H9 (cell line): ENCODE measurements around the gene TRAP1. TPM values are rescaled to one million over a fixed set of nuclear protein-coding genes. Genes with fewer than 3 reads are reported as not detected.
A peak's percentile ranks its signal among the peaks of the same experiment; 100 is the strongest.

Source experiments
- DNase-seq: peaks from one replicate; pipeline ENCODE4 v3.0.0-alpha.2; 2017
- H2AFZ ChIP-seq: one replicate; pipeline ENCODE4 v1.6.1; 2013; ENCODE audit warnings: mild to moderate bottlenecking, low read length, control low read depth, moderate library complexity
- H2AK5ac ChIP-seq: 2 replicates; pipeline ENCODE4 v1.6.1; 2013; ENCODE audit warnings: low read length, control low read depth, mixed read lengths; ENCODE audit not compliant: insufficient read length
- H2BK120ac ChIP-seq: one replicate; pipeline ENCODE4 v1.6.1; 2013; ENCODE audit warnings: low read depth, mild to moderate bottlenecking, low read length, control low read depth, inconsistent platforms; ENCODE audit not compliant: poor library complexity, severe bottlenecking
- H2BK12ac ChIP-seq: 2 replicates; pipeline ENCODE4 v1.6.1; 2013; ENCODE audit warnings: low read length, control low read depth, mixed read lengths, low read depth; ENCODE audit not compliant: insufficient read length
- H2BK15ac ChIP-seq: 2 replicates; pipeline ENCODE4 v1.6.1; 2013; ENCODE audit warnings: low read depth, low read length, control low read depth
- H2BK20ac ChIP-seq: one replicate; pipeline ENCODE4 v1.6.1; 2013; ENCODE audit warnings: low read depth, mild to moderate bottlenecking, low read length, control low read depth, inconsistent platforms; ENCODE audit not compliant: poor library complexity, severe bottlenecking
- H2BK5ac ChIP-seq: 2 replicates; pipeline ENCODE4 v1.6.1; 2013; ENCODE audit warnings: low read length, control low read depth, mixed read lengths; ENCODE audit not compliant: insufficient read length
- H3K14ac ChIP-seq: 2 replicates; pipeline ENCODE4 v1.6.1; 2013; ENCODE audit warnings: low read length, control low read depth; ENCODE audit not compliant: insufficient read depth
- H3K18ac ChIP-seq: 2 replicates; pipeline ENCODE4 v1.6.1; 2013; ENCODE audit warnings: low read depth, mild to moderate bottlenecking, mixed read lengths, low read length, control low read depth; ENCODE audit not compliant: insufficient read length
- H3K23ac ChIP-seq: 2 replicates; pipeline ENCODE4 v1.6.1; 2013; ENCODE audit warnings: low read length, control low read depth, mixed read lengths, low read depth; ENCODE audit not compliant: insufficient read length
- H3K23me2 ChIP-seq: 2 replicates; pipeline ENCODE4 v1.6.1; 2013; ENCODE audit warnings: low read depth, mild to moderate bottlenecking, mixed read lengths, low read length, control low read depth; ENCODE audit not compliant: insufficient read length, poor library complexity, severe bottlenecking
- H3K27ac ChIP-seq: 2 replicates; pipeline ENCODE4 v1.5.1; 2013; ENCODE audit warnings: low read length, control low read depth, mixed read lengths, low read depth; ENCODE audit not compliant: insufficient read length
- H3K27me3 ChIP-seq: 2 replicates; pipeline ENCODE4 v1.6.1; 2013; ENCODE audit warnings: low read length, control low read depth, inconsistent platforms; ENCODE audit not compliant: insufficient read depth
- H3K4ac ChIP-seq: 2 replicates; pipeline ENCODE4 v1.6.1; 2013; ENCODE audit warnings: low read depth, mild to moderate bottlenecking, control low read depth, inconsistent platforms, low read length, moderate library complexity
- H3K4me1 ChIP-seq: 2 replicates; pipeline ENCODE4 v1.6.1; 2013; ENCODE audit warnings: low read length, control low read depth, inconsistent platforms; ENCODE audit not compliant: insufficient read depth
- H3K4me2 ChIP-seq: 2 replicates; pipeline ENCODE4 v1.6.1; 2013; ENCODE audit warnings: low read length, control low read depth, mixed read lengths; ENCODE audit not compliant: insufficient read length, insufficient read depth
- H3K56ac ChIP-seq: 2 replicates; pipeline ENCODE4 v1.6.1; 2013; ENCODE audit warnings: low read depth, mild to moderate bottlenecking, mixed read lengths, low read length, control low read depth; ENCODE audit not compliant: insufficient read length
- H3K79me1 ChIP-seq: 2 replicates; pipeline ENCODE4 v1.6.1; 2013; ENCODE audit warnings: low read depth, mild to moderate bottlenecking, moderate library complexity, low read length, control low read depth, inconsistent platforms; ENCODE audit not compliant: insufficient read depth, poor library complexity, severe bottlenecking
- H3K79me2 ChIP-seq: 2 replicates; pipeline ENCODE4 v1.6.1; 2013; ENCODE audit warnings: low read length, control low read depth, inconsistent platforms; ENCODE audit not compliant: insufficient read depth
- H3K9ac ChIP-seq: 2 replicates; pipeline ENCODE4 v1.6.1; 2013; ENCODE audit warnings: low read length, control low read depth, mixed read lengths; ENCODE audit not compliant: insufficient read length; ENCODE audit errors: extremely low read depth
- H3K9me3 ChIP-seq: one replicate; pipeline ENCODE4 v1.6.1; 2013; ENCODE audit warnings: low read depth, low read length, inconsistent platforms; ENCODE audit not compliant: control insufficient read depth
- H3T11ph ChIP-seq: one replicate; pipeline ENCODE4 v1.6.1; 2013; ENCODE audit warnings: mild to moderate bottlenecking, low read length, control low read depth, inconsistent platforms
- H4K20me1 ChIP-seq: one replicate; pipeline ENCODE4 v1.6.1; 2013; ENCODE audit not compliant: control insufficient read depth, insufficient read length, insufficient read depth
- H4K5ac ChIP-seq: 2 replicates; pipeline ENCODE4 v1.6.1; 2013; ENCODE audit warnings: low read depth, mild to moderate bottlenecking, mixed read lengths, low read length, control low read depth; ENCODE audit not compliant: insufficient read length
- H4K8ac ChIP-seq: replicated peaks from 2 replicates; pipeline ENCODE4 v1.6.1; 2013; ENCODE audit warnings: low read length, control low read depth, mixed read lengths, low read depth; ENCODE audit not compliant: insufficient read length
- H4K91ac ChIP-seq: 2 replicates; pipeline ENCODE4 v1.6.1; 2013; ENCODE audit warnings: low read depth, mild to moderate bottlenecking, moderate library complexity, mixed read lengths, low read length, control low read depth; ENCODE audit not compliant: insufficient read length
- H3K27ac Mint-ChIP-seq, 3 experiments: 2 replicates in 2 of 3; 3 replicates in 1 of 3; pipeline ENCODE4 v1.8.0; 2020 to 2021; ENCODE audit warnings: mixed read lengths in 3 of 3, mild to moderate bottlenecking in 1 of 3, moderate library complexity in 1 of 3
- H3K27me3 Mint-ChIP-seq: 2 replicates; pipeline ENCODE4 v1.8.0; 2021; ENCODE audit warnings: low read depth, mild to moderate bottlenecking, moderate library complexity, mixed read lengths
- H3K36me3 Mint-ChIP-seq, 3 experiments: 2 replicates in 2 of 3; 3 replicates in 1 of 3; pipeline ENCODE4 v1.8.0; 2020 to 2021; ENCODE audit warnings: low read depth in 3 of 3, mixed read lengths in 3 of 3; ENCODE audit not compliant: insufficient read depth in 1 of 3
- H3K4me1 Mint-ChIP-seq, 2 experiments: 2 replicates each; pipeline ENCODE4 v1.8.0; 2020; ENCODE audit warnings: mixed read lengths in 2 of 2
- H3K4me3 Mint-ChIP-seq, 2 experiments: 2 replicates in 1 of 2; 3 replicates in 1 of 2; pipeline ENCODE4 v1.8.0; 2020 to 2021; ENCODE audit warnings: mild to moderate bottlenecking in 2 of 2, mixed read lengths in 2 of 2, moderate library complexity in 1 of 2
- H3K9me3 Mint-ChIP-seq, 2 experiments: 2 replicates in 1 of 2; 3 replicates in 1 of 2; pipeline ENCODE4 v1.8.0; 2020; ENCODE audit warnings: mild to moderate bottlenecking in 2 of 2, mixed read lengths in 2 of 2, moderate library complexity in 1 of 2
- WGBS: extraction: QIAGEN DNeasy Blood & Tissue Kit; methylation state at CpG from one replicate; pipeline ENCODE4 v1.1.7; 2013; ENCODE audit warnings: missing lambda C conversion rate, low lambda C conversion rate, mixed read lengths; ENCODE audit not compliant: insufficient read length; ENCODE audit errors: extremely low coverage; 5-methylcytosine and 5-hydroxymethylcytosine counted together
- total RNA-seq: library from RNA; stranded (reverse); gene quantifications from 2 replicates; pipeline ENCODE4 v1.2.1, GENCODE V29; 2021
- TF ChIP-seq, protein P1 (sequence below): fragments of 200-600 bp; sonication (generic); conservative IDR thresholded peaks from 3 replicates; pipeline ENCODE4 v1.8.0; 2021; ENCODE audit warnings: antibody characterized with exemption, mild to moderate bottlenecking

Gene TRAP1
- total RNA-seq, 1 experiment from 2014 or later: 211 TPM

GRCh38 chr16:3687792-3688191 is 29.5 kb downstream of the TRAP1 start:
- no CpG with 5 or more reads among the region's 9 CpGs for WGBS
- no peak for DNase-seq
- Histone ChIP-seq H3K79me2 (no peaks in the 10 kb centered on the region), H3K4ac (no peak overlapping the region), H3K4me2 (no peak overlapping the region), H3T11ph (no peak overlapping the region), H4K91ac (no peak overlapping the region), H2BK20ac (no peak overlapping the region), H3K23me2 (no peaks in the 10 kb centered on the region), H2AFZ (no peak overlapping the region), H4K8ac (no peak overlapping the region), H2BK12ac (no peak overlapping the region), H2BK15ac (no peak overlapping the region), H3K14ac (no peak overlapping the region), H3K23ac (no peak overlapping the region), H4K20me1 (no peaks in the 10 kb centered on the region), H3K27me3 (no peaks in the 10 kb centered on the region), H2BK120ac (no peak overlapping the region), H3K4me1 (no peaks in the 10 kb centered on the region), H2BK5ac (no peak overlapping the region), H2AK5ac (no peak overlapping the region), H3K79me1 (no peaks in the 10 kb centered on the region), H4K5ac (no peak overlapping the region), H3K18ac (no peak overlapping the region), H3K27ac (no peak overlapping the region), H3K56ac (no peak overlapping the region), H3K9me3 (no peaks in the 10 kb centered on the region), H3K9ac (no peak overlapping the region)
- H3K4me3 Mint-ChIP-seq: no peak overlapping the region
- TF ChIP-seq, protein P1, sequence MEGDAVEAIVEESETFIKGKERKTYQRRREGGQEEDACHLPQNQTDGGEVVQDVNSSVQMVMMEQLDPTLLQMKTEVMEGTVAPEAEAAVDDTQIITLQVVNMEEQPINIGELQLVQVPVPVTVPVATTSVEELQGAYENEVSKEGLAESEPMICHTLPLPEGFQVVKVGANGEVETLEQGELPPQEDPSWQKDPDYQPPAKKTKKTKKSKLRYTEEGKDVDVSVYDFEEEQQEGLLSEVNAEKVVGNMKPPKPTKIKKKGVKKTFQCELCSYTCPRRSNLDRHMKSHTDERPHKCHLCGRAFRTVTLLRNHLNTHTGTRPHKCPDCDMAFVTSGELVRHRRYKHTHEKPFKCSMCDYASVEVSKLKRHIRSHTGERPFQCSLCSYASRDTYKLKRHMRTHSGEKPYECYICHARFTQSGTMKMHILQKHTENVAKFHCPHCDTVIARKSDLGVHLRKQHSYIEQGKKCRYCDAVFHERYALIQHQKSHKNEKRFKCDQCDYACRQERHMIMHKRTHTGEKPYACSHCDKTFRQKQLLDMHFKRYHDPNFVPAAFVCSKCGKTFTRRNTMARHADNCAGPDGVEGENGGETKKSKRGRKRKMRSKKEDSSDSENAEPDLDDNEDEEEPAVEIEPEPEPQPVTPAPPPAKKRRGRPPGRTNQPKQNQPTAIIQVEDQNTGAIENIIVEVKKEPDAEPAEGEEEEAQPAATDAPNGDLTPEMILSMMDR: no peak
- peaks cover 30 to 73% (median 56%) of the 10 kb centered on the region in 3 experiments for H3K36me3 Mint-ChIP-seq
- H3K27ac Mint-ChIP-seq: peak overlapping the region in 1 of 3 experiments; percentile 33; a peak in 1 of 7 replicates
- H3K27me3 Mint-ChIP-seq: no peaks in the 10 kb centered on the region
- H3K9me3 Mint-ChIP-seq: no peaks in the 10 kb centered on the region
- peaks cover 4 to 5% of the 10 kb centered on the region in 2 experiments; a peak in 3 of 4 replicates for H3K4me1 Mint-ChIP-seq
